Activated T-cell treated with anti-CD3 and anti-CD28 coated beads, Interleukin-2, amount 50 U/mL, for 4 hours (primary cell): ENCODE results near the gene COG5. TPM values are rescaled to one million over a fixed set of nuclear protein-coding genes. Genes with fewer than 3 reads are reported as not detected.
A peak's percentile ranks its signal among the peaks of the same experiment; 100 is the strongest.
"Not testable (repeated sequence)": the region's sequence is repeated elsewhere in the genome, so short reads cannot be mapped to it uniquely, and the experiment has no call there.

Source experiments
- ATAC-seq, 2 donors: fragments of 200-7000 bp; cut with Tn5 transposase; one replicate each; pipeline ENCODE4 v1.10.0; 2021
- DNase-seq: peaks from one replicate; pipeline ENCODE4 v3.0.0-alpha.2; 2020
- H3K27me3 Mint-ChIP-seq: one replicate; pipeline ENCODE4 v1.8.0; 2021; ENCODE audit warnings: low read depth, mixed read lengths
- H3K36me3 Mint-ChIP-seq: one replicate; pipeline ENCODE4 v1.8.0; 2022; ENCODE audit warnings: mixed read lengths; ENCODE audit not compliant: insufficient read depth
- H3K4me1 Mint-ChIP-seq: one replicate; pipeline ENCODE4 v1.8.0; 2021; ENCODE audit warnings: low read depth, mixed read lengths
- H3K4me3 Mint-ChIP-seq: one replicate; pipeline ENCODE4 v1.8.0; 2021; ENCODE audit warnings: mild to moderate bottlenecking, moderate library complexity, mixed read lengths
- H3K9me3 Mint-ChIP-seq: one replicate; pipeline ENCODE4 v1.8.0; 2021; ENCODE audit warnings: mixed read lengths
- total RNA-seq, 3 donors: library from RNA; stranded (reverse); gene quantifications; one replicate each; pipeline ENCODE4 v1.2.1, GENCODE V29; 2021

Gene COG5
- total RNA-seq, 3 donors from 2014 or later = 30.3 to 40.9 (median 40.0) TPM

GRCh38 chr7:107559864-107560263 lies 3.9 kb downstream of the COG5 start:
- Mint-ChIP-seq H3K4me1 (peaks cover 56% of the 10 kb centered on the region), H3K27me3 (no peaks in the 10 kb centered on the region), H3K4me3 (no peak overlapping the region), H3K36me3 (peaks cover 13% of the 10 kb centered on the region), H3K9me3 (no peaks in the 10 kb centered on the region)
- DNase-seq (no peak), ATAC-seq (no peak)

DNA sequence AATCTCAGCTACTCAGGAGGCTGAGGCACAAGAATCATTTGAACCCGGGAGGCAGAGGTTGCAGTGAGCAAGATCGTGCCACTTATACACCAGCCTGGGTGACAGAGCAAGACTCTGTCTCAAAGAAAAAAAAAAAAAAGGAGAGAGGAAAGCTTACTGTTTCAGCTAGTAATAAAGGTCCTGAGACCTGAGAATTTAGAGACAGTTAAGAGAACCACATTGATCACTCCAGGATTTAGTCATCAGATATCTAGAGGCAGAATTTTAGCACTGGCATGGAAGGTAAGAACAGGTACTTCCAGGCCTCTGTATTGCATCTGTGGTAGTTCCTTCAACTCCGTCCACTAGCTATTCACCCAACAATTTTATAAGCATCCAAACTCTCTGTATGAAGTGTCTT lies 7.8 kb downstream of the COG5 start:
- no peak for DNase-seq
- peaks cover 33% of the 10 kb centered on the region for H3K36me3 Mint-ChIP-seq
- no peaks in the 10 kb centered on the region for H3K9me3 Mint-ChIP-seq
- H3K4me1 Mint-ChIP-seq = peaks cover 45% of the 10 kb centered on the region
- peak in 1 of 2 donors; percentile 52 for ATAC-seq
- H3K4me3 Mint-ChIP-seq = no peak overlapping the region
- H3K27me3 Mint-ChIP-seq = no peaks in the 10 kb centered on the region

GRCh38 chr7:107551936-107552335 lies 11.8 kb downstream of the COG5 start:
- ATAC-seq (no peak), DNase-seq (no peak)
- Mint-ChIP-seq H3K4me3 (no peak overlapping the region), H3K27me3 (no peaks in the 10 kb centered on the region), H3K4me1 (peaks cover 40% of the 10 kb centered on the region), H3K9me3 (peaks cover 5% of the 10 kb centered on the region), H3K36me3 (peaks cover 54% of the 10 kb centered on the region)

DNA sequence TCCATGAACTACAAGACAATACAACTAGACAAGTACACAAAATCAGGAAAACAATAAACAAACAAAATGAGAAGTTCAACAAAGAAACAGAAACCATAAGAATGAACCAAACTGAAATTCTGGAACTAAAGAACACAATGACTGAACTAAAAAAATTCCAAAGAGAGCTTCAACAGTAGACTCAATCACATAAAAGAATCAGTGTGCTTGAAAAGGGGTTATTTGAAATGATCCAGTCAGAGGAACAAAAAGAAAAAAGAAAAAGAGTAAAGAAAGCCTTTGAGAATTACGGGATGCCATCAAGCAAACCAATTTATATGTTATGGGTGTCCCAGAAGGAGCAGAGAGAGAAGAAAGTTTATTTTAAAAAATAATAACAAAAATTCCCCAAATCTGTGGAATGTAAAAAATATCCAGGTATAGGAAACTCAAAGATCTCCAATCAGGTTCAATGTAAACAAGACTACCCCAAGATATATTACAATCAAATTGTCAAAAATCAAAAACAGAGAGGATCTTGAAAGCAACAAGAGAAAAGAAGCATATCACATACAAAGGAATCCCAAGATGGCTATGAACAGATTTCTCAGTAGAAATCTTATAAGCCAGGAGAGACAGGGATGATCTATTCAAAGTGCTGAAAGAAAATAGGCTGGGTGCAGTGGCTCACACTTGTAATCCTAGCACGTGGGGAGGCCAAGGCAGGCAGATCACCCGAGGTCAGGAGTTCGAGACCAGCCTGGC lies 18.7 kb downstream of the COG5 start:
- Mint-ChIP-seq H3K9me3 (peaks cover 24% of the 10 kb centered on the region), H3K27me3 (no peaks in the 10 kb centered on the region), H3K4me3 (no peak overlapping the region), H3K4me1 (peaks cover 10% of the 10 kb centered on the region), H3K36me3 (peaks cover 60% of the 10 kb centered on the region)
- ATAC-seq (no peak), DNase-seq (no peak)

- Mint-ChIP-seq H3K9me3 (peaks cover 24% of the 10 kb centered on the region), H3K4me1 (peaks cover 5% of the 10 kb centered on the region), H3K27me3 (no peaks in the 10 kb centered on the region), H3K36me3 (peaks cover 63% of the 10 kb centered on the region), H3K4me3 (no peak overlapping the region)
- DNase-seq (no peak), ATAC-seq (no peak)
Observed at GRCh38 chr7:107543338-107543993, 20.3 kb downstream of the COG5 start.

- Mint-ChIP-seq H3K4me1 (peaks cover 26% of the 10 kb centered on the region), H3K36me3 (peaks cover 64% of the 10 kb centered on the region), H3K4me3 (no peak overlapping the region), H3K27me3 (no peaks in the 10 kb centered on the region), H3K9me3 (peaks cover 11% of the 10 kb centered on the region)
- DNase-seq (no peak), ATAC-seq (no peak)
Observed at GRCh38 chr7:107538001-107538400, 25.7 kb downstream of the COG5 start.

GRCh38 chr7:107537228-107537627 lies 26.5 kb downstream of the COG5 start:
- H3K4me1 Mint-ChIP-seq = peaks cover 28% of the 10 kb centered on the region
- ATAC-seq, H3K4me3 Mint-ChIP-seq, DNase-seq, H3K27me3 Mint-ChIP-seq: not testable (repeated sequence)
- peaks cover 65% of the 10 kb centered on the region for H3K36me3 Mint-ChIP-seq
- H3K9me3 Mint-ChIP-seq = peaks cover 11% of the 10 kb centered on the region

DNA sequence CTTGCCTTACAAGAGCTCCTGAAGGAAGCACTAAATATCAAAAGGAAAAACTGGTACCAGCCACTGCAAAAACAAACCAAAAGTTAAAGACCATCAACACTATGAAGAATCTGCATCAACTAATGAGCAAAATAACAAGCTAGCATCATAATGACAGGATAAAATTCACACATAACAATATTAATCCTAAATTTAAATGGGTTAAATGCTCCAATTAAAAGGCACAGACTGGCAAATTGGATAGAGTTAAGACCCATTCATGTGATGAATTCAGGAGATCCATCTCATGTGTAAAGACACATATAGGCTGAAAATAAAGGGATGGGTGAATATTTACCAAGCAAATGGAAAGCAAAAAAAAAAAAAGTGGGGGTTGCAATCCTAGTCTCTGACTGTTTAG lies 29.6 kb downstream of the COG5 start:
- Mint-ChIP-seq H3K9me3 (peaks cover 11% of the 10 kb centered on the region), H3K36me3 (peaks cover 65% of the 10 kb centered on the region), H3K4me1 (peaks cover 28% of the 10 kb centered on the region), H3K4me3 (no peak overlapping the region), H3K27me3 (no peaks in the 10 kb centered on the region)
- ATAC-seq = no peak
- DNase-seq = no peak

GRCh38 chr7:107530751-107531150 lies 33.0 kb downstream of the COG5 start:
- Mint-ChIP-seq H3K27me3 (no peaks in the 10 kb centered on the region), H3K9me3 (peaks cover 7% of the 10 kb centered on the region), H3K4me3 (no peak overlapping the region), H3K36me3 (peaks cover 46% of the 10 kb centered on the region), H3K4me1 (peaks cover 27% of the 10 kb centered on the region)
- no peak for DNase-seq
- no peak for ATAC-seq

- Mint-ChIP-seq H3K4me1 (peaks cover 7% of the 10 kb centered on the region), H3K36me3 (peaks cover 35% of the 10 kb centered on the region), H3K9me3 (no peaks in the 10 kb centered on the region), H3K27me3 (no peaks in the 10 kb centered on the region), H3K4me3 (no peak overlapping the region)
- ATAC-seq (no peak), DNase-seq (no peak)
Observed at GRCh38 chr7:107528461-107528860, 35.3 kb downstream of the COG5 start.

- peaks cover 33% of the 10 kb centered on the region for H3K36me3 Mint-ChIP-seq
- DNase-seq = no peak
- peaks cover 2% of the 10 kb centered on the region for H3K4me1 Mint-ChIP-seq
- no peaks in the 10 kb centered on the region for H3K9me3 Mint-ChIP-seq
- H3K27me3 Mint-ChIP-seq = no peaks in the 10 kb centered on the region
- ATAC-seq = no peak
- no peak overlapping the region for H3K4me3 Mint-ChIP-seq
Observed at GRCh38 chr7:107527196-107527595, 36.5 kb downstream of the COG5 start.

- peaks cover 2% of the 10 kb centered on the region for H3K9me3 Mint-ChIP-seq
- H3K4me1 Mint-ChIP-seq = peaks cover 2% of the 10 kb centered on the region
- H3K27me3 Mint-ChIP-seq = no peaks in the 10 kb centered on the region
- ATAC-seq (no peak), DNase-seq (no peak)
- no peak overlapping the region for H3K4me3 Mint-ChIP-seq
- peaks cover 38% of the 10 kb centered on the region for H3K36me3 Mint-ChIP-seq
Observed at GRCh38 chr7:107526672-107527071, 37.0 kb downstream of the COG5 start.

DNA sequence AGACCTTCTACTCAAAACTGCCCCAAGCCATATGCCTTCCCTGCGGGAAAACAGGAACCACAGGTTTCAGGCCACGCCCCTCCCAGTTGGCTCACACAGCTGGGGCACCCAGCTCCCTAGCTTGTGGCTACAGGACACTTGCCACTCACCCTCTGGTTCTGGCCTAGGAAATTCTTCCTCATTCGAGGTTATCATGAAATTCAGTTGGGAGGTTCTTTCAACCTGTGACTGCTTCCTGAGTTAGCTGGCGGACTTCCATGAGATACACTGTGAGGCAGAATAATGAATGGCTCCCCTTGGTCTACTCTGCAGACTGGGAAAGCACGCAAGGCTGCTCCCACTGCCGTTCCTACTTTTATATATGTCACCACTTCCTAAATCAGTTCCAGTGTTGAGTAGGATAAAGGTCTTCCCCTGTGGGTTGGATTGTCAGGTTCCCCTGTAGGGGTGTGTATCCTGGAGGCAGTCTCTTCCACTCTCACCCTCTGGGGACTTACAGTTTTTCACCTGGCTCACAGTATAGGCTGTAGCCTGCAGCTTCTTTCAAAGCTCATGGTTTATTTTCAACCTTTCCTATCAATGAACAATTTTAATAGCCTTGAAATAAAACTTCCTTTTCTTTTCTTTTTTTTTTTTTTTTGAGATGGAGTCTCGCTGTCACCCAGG lies 56.9 kb downstream of the COG5 start:
- no peaks in the 10 kb centered on the region for H3K27me3 Mint-ChIP-seq
- DNase-seq (no peak), ATAC-seq (no peak)
- H3K4me3 Mint-ChIP-seq = no peak overlapping the region
- H3K36me3 Mint-ChIP-seq = peaks cover 8% of the 10 kb centered on the region
- no peaks in the 10 kb centered on the region for H3K9me3 Mint-ChIP-seq
- H3K4me1 Mint-ChIP-seq = peaks cover 11% of the 10 kb centered on the region

DNA sequence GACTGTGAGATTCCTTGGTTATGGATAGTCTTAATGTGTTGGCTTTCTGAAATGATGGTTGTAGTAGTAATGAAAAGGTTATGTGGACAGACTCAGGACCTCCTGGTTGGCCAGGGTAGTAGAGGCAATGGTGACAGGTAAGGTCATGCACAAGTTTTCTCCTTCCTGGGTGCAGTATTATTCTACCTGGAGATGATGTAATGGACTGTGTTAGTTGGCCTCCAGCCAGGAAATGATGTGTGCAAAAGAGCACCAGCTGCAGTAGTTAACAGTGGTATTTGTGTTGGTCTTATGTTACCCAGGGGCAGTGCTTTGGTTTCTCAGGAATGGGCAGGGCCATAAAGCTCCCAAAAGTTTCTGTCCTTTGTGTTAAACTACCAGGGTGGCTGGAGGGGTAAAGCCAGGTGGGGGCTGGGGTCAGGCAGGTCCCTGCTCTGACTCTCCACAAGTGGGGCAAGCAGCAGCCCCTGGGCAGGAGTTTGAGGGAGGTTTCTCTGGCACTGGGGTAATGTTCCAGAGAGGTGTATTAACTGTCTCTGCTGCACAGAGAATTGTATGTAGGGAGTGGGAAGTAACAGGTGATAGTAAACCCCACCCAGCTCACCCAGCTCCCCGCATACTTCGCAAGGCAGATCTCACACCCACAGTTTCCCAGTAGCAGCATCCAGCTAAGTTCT lies 57.6 kb downstream of the COG5 start:
- no peak for ATAC-seq
- no peaks in the 10 kb centered on the region for H3K9me3 Mint-ChIP-seq

More for the DNA sequence above, 57.6 kb downstream of the COG5 start:
- Mint-ChIP-seq H3K4me3 (no peak overlapping the region), H3K4me1 (peaks cover 11% of the 10 kb centered on the region), H3K27me3 (no peaks in the 10 kb centered on the region), H3K36me3 (peaks cover 8% of the 10 kb centered on the region)
- DNase-seq = no peak
